Stimulated activated naive CD4-positive, alpha-beta T cell treated with Interleukin-2 at 50 U/mL for 16 hours (primary cell): Measurements from ENCODE around the gene ATOX1.
"Not testable (repeated sequence)": the region's sequence is repeated elsewhere in the genome, so short reads cannot be mapped to it uniquely, and the experiment has no call there.

ENCODE experiments used
- DNase-seq: peaks from one replicate; lab custom pipeline; 2025; lab: John Stamatoyannopoulos, UW

The ATOX1 gene

GRCh38 chr5:151698081-151698480 lies 60.4 kb downstream of the ATOX1 start:
- DNase-seq: not testable (repeated sequence)

- DNase-seq: no peak
Measured at GRCh38 chr5:151697452-151697851, 61.0 kb downstream of the ATOX1 start.

DNA sequence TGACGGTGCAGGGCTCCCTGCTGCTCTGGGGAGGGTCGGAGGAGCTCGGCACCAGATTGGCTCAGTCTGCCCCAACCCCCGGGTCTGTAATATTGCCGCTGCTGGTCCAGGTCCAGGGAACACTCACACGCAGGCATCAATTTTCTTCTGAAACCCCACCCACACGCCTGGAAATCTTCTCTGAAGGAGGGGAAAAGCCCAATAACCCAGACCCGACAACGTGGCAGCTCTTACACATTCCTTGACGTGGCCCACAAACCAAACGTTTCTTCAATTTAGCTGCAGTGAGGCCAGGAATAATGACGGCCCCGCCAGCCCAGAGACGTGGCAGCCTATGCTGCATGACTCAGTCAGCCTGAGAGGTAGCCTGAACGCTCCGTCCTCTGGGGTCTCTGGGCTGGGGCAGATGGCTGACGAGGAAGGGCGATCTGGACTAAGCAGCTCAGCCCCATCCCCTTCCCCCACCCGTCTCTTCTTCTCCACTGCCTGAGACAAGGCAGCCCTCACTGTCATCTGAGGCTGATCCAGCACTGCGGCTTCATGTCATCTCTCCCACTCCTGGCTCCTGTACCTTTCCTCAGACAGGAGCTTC lies 61.9 kb downstream of the ATOX1 start:
- no peak for DNase-seq

DNA sequence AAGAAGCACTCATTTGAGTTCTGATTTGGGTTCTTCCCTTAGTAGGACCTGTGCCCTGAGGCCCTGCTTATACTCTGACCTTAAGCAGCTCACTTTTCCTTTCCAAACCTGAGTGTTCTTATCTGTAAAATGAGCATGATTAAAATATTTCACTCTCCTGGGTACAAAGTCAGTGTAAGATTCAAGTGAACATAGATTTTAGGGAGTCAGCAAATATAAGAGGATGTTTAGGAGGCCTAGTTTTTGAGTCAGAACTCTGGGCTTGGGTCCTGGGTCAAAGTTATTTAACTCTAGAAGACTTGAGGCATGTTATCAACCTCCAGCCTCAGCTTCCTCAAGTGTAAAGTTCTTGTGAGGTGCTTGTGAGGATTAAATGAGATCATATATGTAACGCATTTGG lies 63.0 kb downstream of the ATOX1 start:
- DNase-seq: no peak

DNA sequence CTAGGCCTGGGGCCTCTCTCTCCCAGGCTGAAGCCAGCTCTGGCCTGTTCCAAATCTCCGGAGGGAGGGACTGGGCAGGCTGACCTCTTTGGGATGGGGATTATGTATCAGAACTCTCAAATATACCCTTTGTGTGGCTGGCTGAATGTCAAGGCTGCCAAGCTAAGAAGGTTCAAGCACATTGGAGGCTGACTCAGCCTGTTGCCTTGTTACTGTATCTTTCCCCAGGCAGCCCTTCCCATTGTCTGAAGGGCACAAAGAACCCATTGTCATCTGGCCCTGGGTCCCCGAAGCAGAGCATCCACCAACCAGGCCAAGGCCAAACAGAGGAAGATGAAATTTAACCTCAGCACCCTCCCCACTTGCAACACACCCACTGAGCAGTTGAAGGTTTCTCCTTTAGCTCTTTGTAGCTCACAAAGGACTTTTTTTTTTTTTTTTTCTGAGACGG lies 64.4 kb downstream of the ATOX1 start:
- DNase-seq: no peak
